Measurements from ENCODE around the gene SPOUT1. TPM values are rescaled to one million over a fixed set of nuclear protein-coding genes. Genes with fewer than 3 reads are reported as not detected.

Gene SPOUT1
- total RNA-seq, 2 experiments from 2014 or later, result 51.2 to 52.5 TPM

DNA sequence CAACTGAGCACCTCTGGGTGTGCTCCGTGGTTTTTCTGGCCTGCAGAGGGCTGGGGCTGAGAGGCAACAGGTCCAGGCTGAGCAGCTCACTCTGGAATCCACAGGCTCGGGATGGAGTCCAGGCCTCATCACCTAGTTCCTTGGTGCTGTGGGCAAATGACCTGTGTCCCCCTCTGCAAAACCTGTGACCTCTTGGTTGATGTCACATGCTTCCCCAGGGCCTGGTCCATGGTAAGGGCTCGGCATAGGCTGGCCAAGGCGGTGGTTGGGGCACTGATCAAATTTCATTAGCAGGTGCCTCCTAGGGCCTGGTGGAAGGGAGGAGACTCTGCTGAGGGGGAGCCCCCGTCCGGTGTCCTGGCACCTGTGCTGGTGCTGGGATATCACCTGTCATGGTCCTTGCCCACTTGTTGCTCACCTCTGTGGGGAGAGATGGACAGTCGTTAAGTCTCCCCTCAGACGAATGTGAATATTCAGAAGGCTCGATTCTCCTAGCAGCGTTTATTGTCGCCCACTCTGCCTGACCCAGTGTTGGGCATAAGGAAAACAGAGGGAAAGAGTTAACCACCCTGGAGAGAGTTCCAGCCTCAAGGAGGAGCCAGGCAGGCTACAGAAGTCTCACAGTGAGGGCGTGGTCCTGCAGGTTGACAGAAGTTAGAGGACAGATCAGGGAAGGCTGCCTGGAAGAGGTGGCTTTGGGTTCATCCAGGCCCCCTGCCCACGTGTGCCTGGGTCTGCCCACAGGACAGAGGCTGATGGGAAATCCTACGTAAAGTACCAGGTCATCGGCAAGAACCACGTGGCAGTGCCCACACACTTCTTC lies 7.8 kb downstream of the SPOUT1 start:
- intact Hi-C loops (cut with micrococcal nuclease; ENCODE audit: unreplicated experiment), result no loop called here
- Histone ChIP-seq H3K9me2 (ENCODE audit: insufficient read depth, low read length) (no peaks in the 10 kb centered on the region), H4K20me1 (ENCODE audit: insufficient read depth, low read length) (0 out of 2 replicates have a peak, but pooled peaks cover 4% of the 10 kb centered on the region), H3K27ac (ENCODE audit: low read depth, low read length, poor library complexity, severe bottlenecking) (no peak overlapping the region), H3K79me2 (ENCODE audit: insufficient read depth, low read depth, low read length) (0 out of 2 replicates have a peak, but pooled peaks cover 5% of the 10 kb centered on the region), H2AFZ (ENCODE audit: low read length) (no peak overlapping the region), H3K4me2 (ENCODE audit: low read length) (no peak overlapping the region), H3K4me3 (ENCODE audit: low read depth, low read length, poor library complexity, severe bottlenecking) (no peak overlapping the region), H3K9me3 (ENCODE audit: low read length) (no peaks in the 10 kb centered on the region), H3K36me3 (ENCODE audit: insufficient read depth, low read length) (peaks cover 67% of the 10 kb centered on the region), H3K4me1 (ENCODE audit: insufficient read depth, low read length, poor library complexity, severe bottlenecking) (peaks cover 23% of the 10 kb centered on the region)
- DNase-seq (ENCODE audit: low spot score), result no peak
- no TSS peak for BruUV-seq (replicated peaks)
- CTCF ChIA-PET (ENCODE audit: unreplicated experiment), result no interaction called here
- POLR2A ChIA-PET, result no interaction called here
- TF ChIP-seq, protein P1, sequence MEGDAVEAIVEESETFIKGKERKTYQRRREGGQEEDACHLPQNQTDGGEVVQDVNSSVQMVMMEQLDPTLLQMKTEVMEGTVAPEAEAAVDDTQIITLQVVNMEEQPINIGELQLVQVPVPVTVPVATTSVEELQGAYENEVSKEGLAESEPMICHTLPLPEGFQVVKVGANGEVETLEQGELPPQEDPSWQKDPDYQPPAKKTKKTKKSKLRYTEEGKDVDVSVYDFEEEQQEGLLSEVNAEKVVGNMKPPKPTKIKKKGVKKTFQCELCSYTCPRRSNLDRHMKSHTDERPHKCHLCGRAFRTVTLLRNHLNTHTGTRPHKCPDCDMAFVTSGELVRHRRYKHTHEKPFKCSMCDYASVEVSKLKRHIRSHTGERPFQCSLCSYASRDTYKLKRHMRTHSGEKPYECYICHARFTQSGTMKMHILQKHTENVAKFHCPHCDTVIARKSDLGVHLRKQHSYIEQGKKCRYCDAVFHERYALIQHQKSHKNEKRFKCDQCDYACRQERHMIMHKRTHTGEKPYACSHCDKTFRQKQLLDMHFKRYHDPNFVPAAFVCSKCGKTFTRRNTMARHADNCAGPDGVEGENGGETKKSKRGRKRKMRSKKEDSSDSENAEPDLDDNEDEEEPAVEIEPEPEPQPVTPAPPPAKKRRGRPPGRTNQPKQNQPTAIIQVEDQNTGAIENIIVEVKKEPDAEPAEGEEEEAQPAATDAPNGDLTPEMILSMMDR (conservative IDR thresholded peaks at IDR 0.05; ENCODE audit: low read length), result no peak
- TF ChIP-seq EZH2phosphoT487 (IDR thresholded peaks at IDR 0.05; ENCODE audit: borderline replicate concordance, low read depth, low read length), result no peak

DNA sequence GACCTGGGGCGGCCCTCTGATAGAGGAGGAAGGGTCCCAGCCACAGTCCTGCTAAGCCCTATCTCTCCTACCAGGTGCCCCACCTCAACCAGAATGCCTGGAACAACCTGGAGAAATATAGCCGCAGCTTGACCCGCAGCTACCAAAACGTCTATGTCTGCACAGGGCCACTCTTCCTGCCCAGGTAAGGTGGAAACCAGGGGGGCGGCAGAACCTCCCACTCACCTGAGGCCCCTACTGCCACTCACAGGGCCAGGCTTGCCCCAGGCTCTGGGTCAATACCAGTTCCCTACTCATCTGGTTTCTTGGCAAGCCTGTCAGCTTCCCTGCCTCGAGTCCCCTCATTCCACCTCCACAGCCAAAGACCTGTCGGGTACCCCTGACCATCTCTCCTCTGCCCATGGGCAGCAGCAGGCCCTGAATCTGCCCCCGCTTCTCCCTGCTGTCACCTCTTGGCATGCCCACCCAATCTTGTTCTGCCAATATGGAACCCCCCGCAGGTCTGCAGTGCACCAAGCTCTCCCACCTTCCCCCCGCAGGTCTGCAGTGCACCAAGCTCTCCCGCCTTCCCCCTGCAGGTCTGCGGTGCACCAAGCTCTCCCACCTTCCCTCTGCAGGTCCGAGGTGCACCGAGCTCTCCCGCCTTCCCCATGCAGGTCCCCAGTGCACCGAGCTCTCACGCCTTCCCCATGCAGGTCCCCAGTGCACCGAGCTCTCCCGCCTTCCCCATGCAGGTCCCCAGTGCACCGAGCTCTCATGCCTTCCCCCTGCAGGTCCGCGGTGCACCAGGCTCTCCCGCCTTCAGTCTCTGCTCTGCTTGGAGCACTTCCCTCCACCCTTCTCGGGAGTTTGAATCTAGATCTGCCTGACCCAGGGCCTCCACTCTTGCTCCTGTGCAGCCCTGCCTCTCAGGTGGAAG lies 8.7 kb downstream of the SPOUT1 start:
- H3K9me3 ChIP-seq (ENCODE audit: low read length), result no peaks in the 10 kb centered on the region
- POLR2A ChIA-PET, result no interaction called here
- no peak for DNase-seq (ENCODE audit: low spot score)

More for the DNA sequence above, 8.7 kb downstream of the SPOUT1 start:
- no peak overlapping the region for H3K4me2 ChIP-seq (ENCODE audit: low read length)
- H3K36me3 ChIP-seq (ENCODE audit: insufficient read depth, low read length), result peaks cover 58% of the 10 kb centered on the region
- no TSS peak for BruUV-seq (replicated peaks)
- 0 out of 2 replicates have a peak, but pooled peaks cover 5% of the 10 kb centered on the region for H3K79me2 ChIP-seq (ENCODE audit: insufficient read depth, low read depth, low read length)
- TF ChIP-seq EZH2phosphoT487 (IDR thresholded peaks at IDR 0.05; ENCODE audit: borderline replicate concordance, low read depth, low read length), result no peak
- TF ChIP-seq, protein P1 (conservative IDR thresholded peaks at IDR 0.05; ENCODE audit: low read length), result no peak
- H3K9me2 ChIP-seq (ENCODE audit: insufficient read depth, low read length), result no peaks in the 10 kb centered on the region
- intact Hi-C loops (cut with micrococcal nuclease; ENCODE audit: unreplicated experiment), result no loop called here
- peaks cover 23% of the 10 kb centered on the region for H3K4me1 ChIP-seq (ENCODE audit: insufficient read depth, low read length, poor library complexity, severe bottlenecking)
- CTCF ChIA-PET (ENCODE audit: unreplicated experiment), result no interaction called here
- 0 out of 2 replicates have a peak, but pooled peaks cover 4% of the 10 kb centered on the region for H4K20me1 ChIP-seq (ENCODE audit: insufficient read depth, low read length)
- no peak overlapping the region for H3K27ac ChIP-seq (ENCODE audit: low read depth, low read length, poor library complexity, severe bottlenecking)
- H3K4me3 ChIP-seq (ENCODE audit: low read depth, low read length, poor library complexity, severe bottlenecking), result no peak overlapping the region
- no peak overlapping the region for H2AFZ ChIP-seq (ENCODE audit: low read length)

Data from OCI-LY7 (cell line).